Measurements from ENCODE around the gene SLC30A2.

The SLC30A2 gene

GRCh38 chr1:26021647-26022403 is 24.1 kb downstream of the SLC30A2 start, which contains the start of gene EXTL1:
Gene EXTL1, plus strand, starts transcription at chr1:26021775. Its CDS starts 872 bp downstream, at chr1:26022647.
- Mint-ChIP-seq H3K36me3 (ENCODE audit: insufficient read depth) (no peaks in the 10 kb centered on the region), H3K27me3 (peaks cover 7% of the 10 kb centered on the region), H3K4me3 (no peak within 1 kb of the TSS), H3K27ac (ENCODE audit: low read depth) (no peak within 1 kb of the TSS), H3K9me3 (no peaks in the 10 kb centered on the region), H3K4me1 (no peaks in the 10 kb centered on the region)
- ATAC-seq (replicated peaks; ENCODE audit: extremely low read depth, poor library complexity, severe bottlenecking) (no peak), DNase-seq (ENCODE audit: low spot score in 2 of 2) (no peak)

- H3K27ac Mint-ChIP-seq (ENCODE audit: low read depth), result no peak overlapping the region
- no peaks in the 10 kb centered on the region for H3K36me3 Mint-ChIP-seq (ENCODE audit: insufficient read depth)
- no peak overlapping the region for H3K4me3 Mint-ChIP-seq
- no peaks in the 10 kb centered on the region for H3K4me1 Mint-ChIP-seq
- H3K27me3 Mint-ChIP-seq, result peaks cover 7% of the 10 kb centered on the region
- ATAC-seq (replicated peaks; ENCODE audit: extremely low read depth, poor library complexity, severe bottlenecking), result no peak
- DNase-seq (ENCODE audit: low spot score in 2 of 2), result no peak
- H3K9me3 Mint-ChIP-seq, result no peaks in the 10 kb centered on the region
These were observed 24.8 kb downstream of the SLC30A2 start for GRCh38 chr1:26020941-26021646.

- no peak overlapping the region for H3K4me3 Mint-ChIP-seq
- H3K4me1 Mint-ChIP-seq, result no peaks in the 10 kb centered on the region
- no peak overlapping the region for H3K27ac Mint-ChIP-seq (ENCODE audit: low read depth)
- no peaks in the 10 kb centered on the region for H3K36me3 Mint-ChIP-seq (ENCODE audit: insufficient read depth)
- H3K9me3 Mint-ChIP-seq, result no peaks in the 10 kb centered on the region
- H3K27me3 Mint-ChIP-seq, result peaks cover 7% of the 10 kb centered on the region
- DNase-seq (ENCODE audit: low spot score in 2 of 2) (no peak), ATAC-seq (replicated peaks; ENCODE audit: extremely low read depth, poor library complexity, severe bottlenecking) (no peak)
These were observed 25.6 kb downstream of the SLC30A2 start for GRCh38 chr1:26020330-26020768.

- ATAC-seq (replicated peaks; ENCODE audit: extremely low read depth, poor library complexity, severe bottlenecking), result no peak
- DNase-seq (ENCODE audit: low spot score in 2 of 2), result no peak
- Mint-ChIP-seq H3K4me1 (no peaks in the 10 kb centered on the region), H3K9me3 (no peaks in the 10 kb centered on the region), H3K4me3 (no peak overlapping the region), H3K27ac (ENCODE audit: low read depth) (no peak overlapping the region), H3K36me3 (ENCODE audit: insufficient read depth) (no peaks in the 10 kb centered on the region), H3K27me3 (peaks cover 7% of the 10 kb centered on the region)
These were observed 26.1 kb downstream of the SLC30A2 start for GRCh38 chr1:26019641-26020315.

- Mint-ChIP-seq H3K4me1 (no peaks in the 10 kb centered on the region), H3K36me3 (ENCODE audit: insufficient read depth) (no peaks in the 10 kb centered on the region), H3K27me3 (peaks cover 7% of the 10 kb centered on the region), H3K4me3 (no peak overlapping the region), H3K9me3 (no peaks in the 10 kb centered on the region), H3K27ac (ENCODE audit: low read depth) (no peak overlapping the region)
- DNase-seq (ENCODE audit: low spot score in 2 of 2), result no peak
- ATAC-seq (replicated peaks; ENCODE audit: extremely low read depth, poor library complexity, severe bottlenecking), result no peak
These were observed 28.3 kb downstream of the SLC30A2 start for GRCh38 chr1:26017606-26018005.

- Mint-ChIP-seq H3K9me3 (no peaks in the 10 kb centered on the region), H3K4me1 (no peaks in the 10 kb centered on the region)
- no peak for DNase-seq (ENCODE audit: low spot score in 2 of 2)
These were observed 28.9 kb downstream of the SLC30A2 start for GRCh38 chr1:26016953-26017545.

GRCh38 chr1:26016258-26016952 is 29.5 kb downstream of the SLC30A2 start:
- DNase-seq (ENCODE audit: low spot score in 2 of 2), result no peak
- Mint-ChIP-seq H3K4me3 (no peak overlapping the region), H3K36me3 (ENCODE audit: insufficient read depth) (no peaks in the 10 kb centered on the region), H3K27me3 (peaks cover 3% of the 10 kb centered on the region), H3K27ac (ENCODE audit: low read depth) (no peak overlapping the region), H3K4me1 (no peaks in the 10 kb centered on the region), H3K9me3 (no peaks in the 10 kb centered on the region)
- ATAC-seq (replicated peaks; ENCODE audit: extremely low read depth, poor library complexity, severe bottlenecking), result no peak

More at GRCh38 chr1:26016953-26017545, 28.9 kb downstream of the SLC30A2 start:
- no peak for ATAC-seq (replicated peaks; ENCODE audit: extremely low read depth, poor library complexity, severe bottlenecking)
- Mint-ChIP-seq H3K4me3 (no peak overlapping the region), H3K27me3 (peaks cover 7% of the 10 kb centered on the region), H3K27ac (ENCODE audit: low read depth) (no peak overlapping the region), H3K36me3 (ENCODE audit: insufficient read depth) (no peaks in the 10 kb centered on the region)

- H3K4me3 Mint-ChIP-seq, result no peak overlapping the region
- H3K27me3 Mint-ChIP-seq, result no peaks in the 10 kb centered on the region
- no peak overlapping the region for H3K27ac Mint-ChIP-seq (ENCODE audit: low read depth)
- no peaks in the 10 kb centered on the region for H3K4me1 Mint-ChIP-seq
- no peaks in the 10 kb centered on the region for H3K36me3 Mint-ChIP-seq (ENCODE audit: insufficient read depth)
- ATAC-seq (replicated peaks; ENCODE audit: extremely low read depth, poor library complexity, severe bottlenecking) (no peak), DNase-seq (ENCODE audit: low spot score in 2 of 2) (no peak)
- H3K9me3 Mint-ChIP-seq, result no peaks in the 10 kb centered on the region
These were observed 30.6 kb downstream of the SLC30A2 start for GRCh38 chr1:26015358-26015757.

- no peaks in the 10 kb centered on the region for H3K4me1 Mint-ChIP-seq
- H3K4me3 Mint-ChIP-seq, result no peak overlapping the region
- H3K36me3 Mint-ChIP-seq (ENCODE audit: insufficient read depth), result no peaks in the 10 kb centered on the region
- no peak overlapping the region for H3K27ac Mint-ChIP-seq (ENCODE audit: low read depth)
- DNase-seq (ENCODE audit: low spot score in 2 of 2) (no peak), ATAC-seq (replicated peaks; ENCODE audit: extremely low read depth, poor library complexity, severe bottlenecking) (no peak)
- H3K9me3 Mint-ChIP-seq, result no peaks in the 10 kb centered on the region
- H3K27me3 Mint-ChIP-seq, result no peaks in the 10 kb centered on the region
These were observed 31.7 kb downstream of the SLC30A2 start for GRCh38 chr1:26014179-26014578.

- Mint-ChIP-seq H3K36me3 (ENCODE audit: insufficient read depth) (no peaks in the 10 kb centered on the region), H3K9me3 (no peaks in the 10 kb centered on the region), H3K27ac (ENCODE audit: low read depth) (no peak overlapping the region), H3K4me3 (no peak overlapping the region), H3K27me3 (no peaks in the 10 kb centered on the region), H3K4me1 (no peaks in the 10 kb centered on the region)
- ATAC-seq (replicated peaks; ENCODE audit: extremely low read depth, poor library complexity, severe bottlenecking) (no peak), DNase-seq (ENCODE audit: low spot score in 2 of 2) (no peak)
These were observed 33.1 kb downstream of the SLC30A2 start for GRCh38 chr1:26012864-26013263.

GRCh38 chr1:26010825-26011224 is 35.1 kb downstream of the SLC30A2 start:
- Mint-ChIP-seq H3K4me1 (no peaks in the 10 kb centered on the region), H3K27ac (ENCODE audit: low read depth) (no peak overlapping the region), H3K4me3 (no peak overlapping the region), H3K27me3 (peaks cover 19% of the 10 kb centered on the region), H3K36me3 (ENCODE audit: insufficient read depth) (no peaks in the 10 kb centered on the region), H3K9me3 (no peaks in the 10 kb centered on the region)
- ATAC-seq (replicated peaks; ENCODE audit: extremely low read depth, poor library complexity, severe bottlenecking) (no peak), DNase-seq (ENCODE audit: low spot score in 2 of 2) (no peak)
